22Rv1 (cell line): Measurements from ENCODE around the gene IGFL4.

Experiments used
- CTCF ChIP-seq: fragments of 450-650 bp; IDR thresholded peaks from 2 replicates; pipeline ENCODE4 v1.5.1; 2017; ENCODE audit warnings: mild to moderate bottlenecking
- ZFX ChIP-seq: fragments of 450-650 bp; IDR thresholded peaks from 2 replicates; pipeline ENCODE4 v1.6.1; 2017; ENCODE audit warnings: antibody characterized with exemption, borderline replicate concordance

GRCh38 chr19:46088101-46088500 is 47.3 kb upstream of the IGFL4 start:
- TF ChIP-seq CTCF (no peak), ZFX (no peak)
